ENCODE measurements around the gene ICOSLG. TPM values are rescaled to one million over a fixed set of nuclear protein-coding genes. Genes with fewer than 3 reads are reported as not detected.

Gene ICOSLG
- polyA plus RNA-seq, 3 donors from 2014 or later: not detected

DNA sequence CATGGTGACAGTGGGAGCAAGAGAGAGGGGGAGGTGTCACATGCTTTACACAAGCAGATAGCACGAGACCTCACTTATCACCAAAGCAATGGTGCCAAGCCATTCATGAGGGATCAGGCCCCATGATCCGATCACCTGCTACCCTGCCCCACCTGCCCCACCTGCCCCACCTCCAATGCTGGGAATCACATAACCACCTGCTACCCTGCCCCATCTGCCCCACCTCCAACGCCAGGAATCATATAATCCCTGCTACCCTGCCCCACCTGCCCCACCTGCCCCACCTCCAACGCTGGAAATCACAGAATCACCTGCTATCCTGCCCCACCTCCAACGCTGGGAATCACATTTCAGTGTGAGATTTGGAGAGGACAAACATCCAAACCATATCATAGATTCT lies 34.3 kb upstream of the ICOSLG start:
- peaks cover 0 to 8% (median 5%) of the 10 kb centered on the region in 3 donors for H3K27me3 Mint-ChIP-seq (ENCODE audit: low read depth in 3 of 3)
- DNase-seq: no peak

DNA sequence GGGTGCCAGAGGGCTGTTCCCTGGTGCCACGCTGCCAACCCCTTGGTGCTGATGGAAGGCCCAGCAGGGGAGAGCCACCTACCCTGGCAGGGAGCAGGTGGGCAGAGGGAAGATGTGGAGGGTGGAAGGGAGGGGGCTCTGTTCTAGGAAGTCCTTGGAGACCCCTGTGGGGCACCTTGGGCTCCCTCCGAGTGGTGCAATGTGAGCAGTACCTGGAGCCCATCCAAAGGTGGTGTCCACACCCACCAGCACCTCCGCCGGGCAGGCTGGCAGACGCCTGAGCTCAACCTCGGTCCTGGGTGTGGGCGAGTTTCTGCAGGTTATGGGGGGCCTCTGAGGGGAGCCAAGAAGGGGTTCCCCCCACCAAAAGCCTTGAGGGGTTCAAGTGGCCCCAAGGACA lies 32.3 kb upstream of the ICOSLG start:
- H3K4me1 Mint-ChIP-seq: no peaks in the 10 kb centered on the region
- peaks cover 0 to 3% (median 2%) of the 10 kb centered on the region in 3 donors for H3K27me3 Mint-ChIP-seq (ENCODE audit: low read depth in 3 of 3)
- no peak overlapping the region for H3K27ac Mint-ChIP-seq
- no peak for DNase-seq
- no peaks in the 10 kb centered on the region for H3K36me3 Mint-ChIP-seq
- no peak overlapping the region for H3K4me3 Mint-ChIP-seq
- H3K9me3 Mint-ChIP-seq: no peaks in the 10 kb centered on the region

More for the DNA sequence above, 34.3 kb upstream of the ICOSLG start:
- H3K9me3 Mint-ChIP-seq: no peaks in the 10 kb centered on the region
- no peak overlapping the region for H3K4me3 Mint-ChIP-seq
- H3K27ac Mint-ChIP-seq: no peak overlapping the region
- H3K36me3 Mint-ChIP-seq: no peaks in the 10 kb centered on the region
- no peaks in the 10 kb centered on the region for H3K4me1 Mint-ChIP-seq

DNA sequence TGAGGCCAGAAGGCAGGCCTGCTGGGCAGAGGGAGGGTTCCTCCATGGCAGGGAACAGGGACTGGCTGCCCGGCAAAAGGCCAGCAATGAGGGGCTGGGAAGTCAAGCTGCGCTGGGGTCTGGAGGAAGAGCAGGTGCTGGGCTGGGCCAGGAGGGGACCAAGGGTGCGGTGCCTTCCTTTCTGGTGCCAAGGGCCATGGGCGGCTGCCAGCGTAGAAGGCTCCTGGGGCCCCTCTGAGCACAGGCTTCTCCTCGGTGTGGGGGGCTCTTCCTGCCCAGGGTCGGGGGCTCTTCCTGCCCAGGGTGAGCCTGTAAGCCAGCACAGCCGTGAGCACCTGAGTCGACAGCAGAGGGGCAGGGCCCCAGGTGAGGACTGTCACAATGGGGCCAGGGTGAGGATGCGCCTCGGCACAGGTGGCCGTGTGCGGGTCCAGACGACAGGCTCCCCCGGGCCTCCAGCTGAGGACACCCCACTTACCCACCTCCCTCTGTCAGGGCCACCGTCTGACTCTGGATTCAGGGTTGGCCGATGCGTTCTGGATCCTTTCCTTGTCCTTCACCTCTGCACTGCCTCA lies 31.6 kb upstream of the ICOSLG start:
- H3K27me3 Mint-ChIP-seq (ENCODE audit: low read depth in 3 of 3): peaks cover 0 to 3% (median 2%) of the 10 kb centered on the region in 3 donors
- H3K4me3 Mint-ChIP-seq: no peak overlapping the region
- no peaks in the 10 kb centered on the region for H3K9me3 Mint-ChIP-seq
- H3K4me1 Mint-ChIP-seq: no peaks in the 10 kb centered on the region
- H3K36me3 Mint-ChIP-seq: no peaks in the 10 kb centered on the region
- H3K27ac Mint-ChIP-seq: no peak overlapping the region
- no peak for DNase-seq

DNA sequence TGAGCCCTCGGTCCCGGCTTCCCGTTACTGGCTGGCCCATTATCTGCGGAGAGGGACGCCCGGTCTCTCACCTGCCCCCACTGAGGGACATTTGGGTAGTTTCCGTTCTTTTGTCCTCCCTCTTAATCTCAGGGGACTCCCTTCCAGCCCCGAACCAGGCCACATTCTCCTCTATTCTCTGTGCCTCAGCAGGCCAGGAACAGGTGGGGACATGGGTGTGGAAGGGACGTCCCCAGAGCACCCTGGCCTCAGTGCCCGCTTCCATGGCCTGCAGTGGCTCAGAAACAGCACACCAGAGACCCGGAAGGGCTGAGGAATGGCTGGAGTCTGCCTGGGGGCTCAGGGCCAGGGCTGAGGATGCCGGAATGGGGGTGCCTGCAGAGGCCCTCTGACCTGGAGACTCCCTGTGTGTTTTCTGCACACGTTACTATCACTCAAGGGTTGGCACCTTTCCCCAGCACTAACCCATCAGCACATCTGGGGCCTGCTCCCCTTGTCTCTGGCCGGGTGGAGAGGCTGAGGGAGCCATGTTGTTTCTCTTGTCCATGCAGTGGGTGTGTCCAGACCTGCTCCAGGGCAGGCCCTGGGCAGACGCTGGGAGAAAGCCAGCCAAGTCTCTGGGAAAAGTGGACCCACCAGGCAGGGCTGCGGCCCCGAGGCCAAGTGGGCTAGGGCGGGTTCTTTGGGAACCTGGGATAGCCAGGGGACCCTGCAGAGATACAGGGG lies 31.0 kb upstream of the ICOSLG start:
- no peaks in the 10 kb centered on the region for H3K9me3 Mint-ChIP-seq
- no peaks in the 10 kb centered on the region for H3K4me1 Mint-ChIP-seq
- H3K27ac Mint-ChIP-seq: no peak overlapping the region
- no peak for DNase-seq
- no peaks in the 10 kb centered on the region for H3K36me3 Mint-ChIP-seq
- no peak overlapping the region for H3K4me3 Mint-ChIP-seq
- H3K27me3 Mint-ChIP-seq (ENCODE audit: low read depth in 3 of 3): peaks cover 0 to 2% (median 1%) of the 10 kb centered on the region in 3 donors

DNA sequence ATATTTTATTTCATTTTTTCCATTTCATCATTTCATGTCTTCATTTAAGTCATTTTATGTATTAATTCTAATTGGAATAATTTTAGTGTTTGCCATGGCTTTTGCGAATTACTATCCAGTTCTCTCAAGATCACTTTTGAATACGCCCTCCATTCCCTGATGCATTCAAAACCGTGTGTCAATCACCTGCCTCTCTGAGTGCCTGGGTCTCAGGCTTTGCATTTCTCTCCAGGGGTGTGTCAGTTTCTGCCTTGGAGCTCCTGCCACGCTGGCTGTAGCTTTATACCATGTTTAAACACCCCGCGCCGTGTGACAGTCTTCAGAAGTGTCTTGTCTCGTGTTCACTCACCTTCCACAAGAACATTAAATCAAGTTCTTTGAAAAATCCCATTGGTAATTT lies 28.3 kb upstream of the ICOSLG start:
- no peak overlapping the region for H3K4me3 Mint-ChIP-seq
- DNase-seq: no peak
- no peaks in the 10 kb centered on the region for H3K36me3 Mint-ChIP-seq
- H3K9me3 Mint-ChIP-seq: no peaks in the 10 kb centered on the region
- H3K27me3 Mint-ChIP-seq (ENCODE audit: low read depth in 3 of 3): peaks cover 0 to 2% (median 0%) of the 10 kb centered on the region in 3 donors
- H3K4me1 Mint-ChIP-seq: no peaks in the 10 kb centered on the region
- peak overlapping the region in 1 of 6 donors; percentile 16 for H3K27ac Mint-ChIP-seq

DNA sequence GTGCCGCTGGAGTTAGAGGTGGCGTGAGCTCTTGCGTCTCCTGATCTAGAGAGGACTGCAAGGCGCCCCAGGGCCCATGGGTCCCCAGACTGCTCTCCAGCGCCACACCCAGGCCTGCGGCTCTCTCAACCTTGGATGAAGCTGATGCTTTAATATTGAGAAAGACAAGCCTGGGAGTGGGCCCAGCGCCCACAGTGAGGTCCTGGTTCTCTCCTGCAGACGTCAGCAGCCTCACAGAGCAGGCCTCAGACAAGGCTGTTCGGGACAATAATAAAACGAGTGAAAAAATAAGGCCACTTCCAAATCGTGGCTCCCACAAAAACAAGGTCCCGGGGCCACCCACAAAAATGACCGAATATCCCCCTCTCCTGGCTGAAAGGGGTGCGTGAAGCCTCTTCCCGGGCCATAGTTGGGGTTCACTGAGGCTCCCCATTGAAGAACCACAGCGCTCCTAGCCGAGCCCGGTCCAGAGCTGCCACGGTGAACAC lies 27.0 kb upstream of the ICOSLG start:
- no peak overlapping the region for H3K27ac Mint-ChIP-seq
- no peak overlapping the region for H3K4me3 Mint-ChIP-seq
- no peaks in the 10 kb centered on the region for H3K36me3 Mint-ChIP-seq
- H3K9me3 Mint-ChIP-seq: no peaks in the 10 kb centered on the region
- peak in 1 of 3 donors; percentile 10 for DNase-seq
- no peaks in the 10 kb centered on the region for H3K4me1 Mint-ChIP-seq
- H3K27me3 Mint-ChIP-seq (ENCODE audit: low read depth in 3 of 3): peaks cover 0 to 2% (median 0%) of the 10 kb centered on the region in 3 donors

DNA sequence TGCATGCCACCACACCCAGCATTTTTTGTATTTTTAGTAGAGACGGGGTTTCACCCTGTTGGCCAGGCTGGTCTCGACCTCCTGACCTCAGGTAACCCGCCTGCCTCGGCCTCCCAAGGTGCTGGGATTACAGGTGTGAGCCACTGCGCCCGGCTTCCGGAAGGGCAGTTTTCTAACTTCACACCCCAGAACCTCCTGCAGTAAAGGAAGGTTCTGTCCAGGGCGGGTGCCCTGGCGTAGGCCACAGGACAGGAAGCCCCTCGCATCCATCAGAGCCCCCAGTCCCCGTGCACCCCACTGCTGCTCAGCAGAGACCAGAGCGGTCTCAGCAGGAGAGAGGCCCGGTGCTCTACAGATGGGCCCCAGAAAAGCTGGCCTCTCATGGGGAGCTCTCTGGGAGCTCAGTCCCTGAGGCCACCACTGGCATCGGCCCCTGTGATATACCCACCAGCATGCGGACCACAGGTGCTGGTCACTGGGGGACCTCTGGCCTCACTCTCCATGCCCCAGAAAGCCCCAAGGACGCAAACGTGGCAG lies 25.1 kb upstream of the ICOSLG start:
- H3K27me3 Mint-ChIP-seq (ENCODE audit: low read depth in 3 of 3): no peaks in the 10 kb centered on the region
- no peaks in the 10 kb centered on the region for H3K9me3 Mint-ChIP-seq
- H3K4me3 Mint-ChIP-seq: no peak overlapping the region
- no peak overlapping the region for H3K27ac Mint-ChIP-seq
- DNase-seq: no peak
- no peaks in the 10 kb centered on the region for H3K4me1 Mint-ChIP-seq
- H3K36me3 Mint-ChIP-seq: no peaks in the 10 kb centered on the region

DNA sequence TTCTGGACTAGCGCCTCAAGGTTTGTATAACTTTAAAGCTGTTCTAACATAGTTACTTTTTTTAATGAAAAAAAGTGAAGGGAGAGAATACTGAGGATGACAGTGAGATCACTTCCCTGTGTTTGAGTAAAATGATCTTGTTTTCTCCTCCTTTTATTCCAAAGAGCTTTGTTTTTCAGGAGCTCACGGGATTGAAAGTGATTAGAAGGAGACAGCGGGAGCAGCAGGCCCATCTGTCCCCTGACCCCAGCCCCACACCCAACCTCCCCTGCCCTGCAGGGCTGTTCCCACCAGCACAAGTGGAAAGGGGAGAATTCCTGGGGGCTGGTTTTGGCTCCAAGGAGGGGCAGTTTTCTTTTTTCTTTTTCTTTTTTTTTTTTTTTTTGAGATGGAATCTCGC lies 23.0 kb upstream of the ICOSLG start:
- Mint-ChIP-seq H3K9me3 (no peaks in the 10 kb centered on the region), H3K27me3 (ENCODE audit: low read depth in 3 of 3) (no peaks in the 10 kb centered on the region), H3K4me3 (no peak overlapping the region), H3K4me1 (no peaks in the 10 kb centered on the region), H3K36me3 (no peaks in the 10 kb centered on the region), H3K27ac (no peak overlapping the region)
- no peak for DNase-seq

DNA sequence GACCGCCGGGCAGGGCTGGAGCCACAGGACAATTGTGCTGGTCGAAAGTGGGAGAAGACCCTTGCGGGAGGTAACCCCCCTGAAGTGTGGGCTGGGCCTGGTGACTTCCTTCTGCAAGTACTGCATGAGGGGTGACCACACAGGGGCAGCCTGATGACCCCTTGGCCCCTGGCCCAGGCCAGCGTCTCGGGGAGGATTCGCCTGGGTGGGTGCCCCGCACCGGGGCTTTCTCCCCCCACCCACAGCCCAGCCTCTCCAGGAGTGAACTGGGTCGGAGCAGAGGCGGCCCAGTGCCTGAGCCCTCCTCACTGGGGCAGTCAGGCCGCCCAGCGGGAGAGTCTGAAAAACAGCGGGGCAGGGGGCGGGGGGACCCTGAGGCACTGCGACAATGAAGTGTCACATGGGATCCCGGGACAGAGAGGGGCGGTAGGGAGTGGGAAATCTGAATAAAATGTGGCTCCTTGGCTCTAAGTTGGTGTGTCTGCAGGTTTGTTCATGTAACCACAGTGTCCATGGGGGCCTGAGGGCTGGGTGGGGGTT lies 22.5 kb upstream of the ICOSLG start:
- H3K4me3 Mint-ChIP-seq: no peak overlapping the region

DNA sequence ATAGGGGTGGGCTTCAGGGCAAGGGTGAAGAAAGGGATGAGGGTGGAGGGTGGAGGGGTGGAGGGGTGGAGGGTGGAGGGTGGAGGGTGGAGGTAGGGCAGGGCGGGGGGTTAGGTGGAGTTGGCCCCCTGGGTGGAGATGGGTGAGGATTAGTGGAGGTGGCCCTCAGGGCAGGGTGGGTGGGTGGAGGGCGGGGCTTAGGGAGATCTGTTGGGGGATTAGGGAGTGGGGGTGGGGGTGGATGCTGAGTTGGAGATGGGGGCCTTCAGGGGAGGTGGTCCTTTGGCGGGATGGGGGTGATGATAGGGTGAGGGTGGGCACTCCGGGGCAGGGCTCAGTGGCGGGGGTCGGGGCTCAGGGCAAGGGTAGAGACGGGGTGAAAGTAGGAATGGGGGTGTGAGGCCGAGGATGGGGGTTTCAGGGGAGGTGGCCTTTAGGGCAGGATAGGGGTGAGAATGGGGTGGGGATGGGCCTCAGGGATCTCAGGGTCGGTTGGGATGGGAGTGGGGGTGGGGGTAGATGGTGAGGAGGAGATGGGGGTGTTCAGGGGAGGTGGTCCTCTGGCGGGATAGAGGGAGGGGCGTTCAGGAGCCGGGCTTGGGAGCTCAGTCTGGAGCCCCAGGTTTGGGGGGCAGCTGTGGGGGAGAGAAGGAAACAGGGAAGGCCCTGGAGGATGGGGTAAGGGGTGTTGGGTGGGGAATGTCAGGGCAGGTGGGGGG lies 21.8 kb upstream of the ICOSLG start:
- Mint-ChIP-seq H3K27ac (no peak overlapping the region), H3K9me3 (no peaks in the 10 kb centered on the region), H3K27me3 (ENCODE audit: low read depth in 3 of 3) (no peaks in the 10 kb centered on the region), H3K4me3 (no peak overlapping the region), H3K36me3 (no peaks in the 10 kb centered on the region), H3K4me1 (no peaks in the 10 kb centered on the region)
- DNase-seq: no peak

More for the DNA sequence above, 22.5 kb upstream of the ICOSLG start:
- Mint-ChIP-seq H3K27me3 (ENCODE audit: low read depth in 3 of 3) (no peaks in the 10 kb centered on the region), H3K9me3 (no peaks in the 10 kb centered on the region), H3K27ac (no peak overlapping the region), H3K36me3 (no peaks in the 10 kb centered on the region), H3K4me1 (no peaks in the 10 kb centered on the region)
- no peak for DNase-seq

DNA sequence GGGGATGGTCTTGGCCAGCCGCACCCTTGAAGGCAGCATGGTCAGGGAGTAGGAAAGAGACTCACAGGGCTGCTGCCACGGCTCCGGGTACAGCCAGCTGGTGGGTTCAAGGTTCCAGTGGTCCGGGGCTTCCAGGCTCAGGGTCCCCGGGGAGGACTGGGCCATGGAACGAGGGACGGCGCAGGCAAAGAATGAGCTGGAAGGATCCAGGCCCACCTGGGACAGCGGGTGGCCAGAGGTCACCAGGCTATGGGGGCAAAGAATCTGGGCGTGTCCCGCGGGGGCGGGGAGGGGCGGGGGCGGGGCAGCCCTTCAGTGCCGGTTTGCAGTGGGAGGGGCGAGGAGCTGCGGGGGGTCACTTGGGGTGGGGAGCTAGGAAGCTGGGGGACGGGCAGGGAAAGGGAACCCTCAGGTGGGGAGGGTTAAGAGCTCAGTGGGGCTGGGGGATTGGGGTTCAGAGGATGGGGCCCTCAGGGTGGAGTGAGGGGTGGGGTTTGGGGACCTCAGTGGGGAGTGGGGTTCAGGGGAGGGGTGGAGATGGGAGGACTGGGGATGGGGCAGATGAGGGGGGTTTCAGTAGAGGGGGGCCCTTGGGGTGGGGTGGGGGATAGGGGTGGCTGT lies 21.0 kb upstream of the ICOSLG start, which contains the start of gene DNMT3L:
TSS of gene DNMT3L (minus strand) at position 223 of the 621 bp plus-strand sequence. CDS start 638 bp downstream, outside the sequence.
- Mint-ChIP-seq H3K36me3 (no peaks in the 10 kb centered on the region), H3K4me3 (no peak within 1 kb of the TSS), H3K27me3 (ENCODE audit: low read depth in 3 of 3) (no peaks in the 10 kb centered on the region), H3K4me1 (no peaks in the 10 kb centered on the region), H3K27ac (no peak within 1 kb of the TSS), H3K9me3 (no peaks in the 10 kb centered on the region)
- DNase-seq: no peak

DNA sequence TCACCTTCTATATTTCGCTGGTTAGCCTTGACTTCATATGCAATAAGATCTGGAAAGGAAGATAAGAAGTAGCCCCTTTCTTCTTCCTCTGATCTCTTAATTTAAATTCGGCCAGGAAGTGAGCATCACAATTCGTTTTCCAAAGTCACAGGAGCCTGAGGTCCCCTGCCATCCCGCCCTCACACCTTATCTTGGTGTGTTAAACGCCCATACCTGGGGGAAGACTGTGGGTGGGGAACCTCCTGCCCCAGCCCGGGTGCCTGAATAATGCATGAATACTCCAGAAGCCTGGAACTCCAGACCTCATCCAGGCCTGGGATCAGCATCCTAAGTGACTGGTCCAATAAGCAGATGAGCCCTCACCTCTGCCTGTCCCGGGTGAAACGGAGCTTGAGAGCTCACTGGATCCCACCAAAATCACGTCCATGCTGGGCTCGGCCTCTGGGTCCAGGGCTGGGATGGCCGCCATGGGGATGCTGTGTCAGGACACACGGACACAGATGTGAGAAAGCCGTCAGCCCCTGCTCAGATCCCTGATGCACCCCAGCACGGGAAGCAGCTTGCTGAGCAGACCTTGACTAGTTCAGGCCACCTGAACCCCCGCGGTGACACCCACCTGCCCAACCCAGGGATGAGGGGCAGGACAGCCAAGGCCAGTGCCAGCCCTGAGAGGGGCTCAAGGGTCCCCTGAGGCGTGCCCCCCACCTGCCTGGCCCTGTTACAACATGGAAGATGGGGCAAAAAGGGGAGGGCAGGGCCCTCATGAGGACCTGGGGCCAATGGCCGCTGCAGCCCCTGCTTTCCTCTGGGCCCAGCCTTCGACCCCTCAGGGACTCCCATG lies 20.3 kb upstream of the ICOSLG start:
- H3K27me3 Mint-ChIP-seq (ENCODE audit: low read depth in 3 of 3): no peaks in the 10 kb centered on the region
- H3K36me3 Mint-ChIP-seq: no peaks in the 10 kb centered on the region
- no peaks in the 10 kb centered on the region for H3K9me3 Mint-ChIP-seq
- no peak overlapping the region for H3K4me3 Mint-ChIP-seq
- DNase-seq: no peak
- H3K4me1 Mint-ChIP-seq: no peaks in the 10 kb centered on the region
- no peak overlapping the region for H3K27ac Mint-ChIP-seq

DNA sequence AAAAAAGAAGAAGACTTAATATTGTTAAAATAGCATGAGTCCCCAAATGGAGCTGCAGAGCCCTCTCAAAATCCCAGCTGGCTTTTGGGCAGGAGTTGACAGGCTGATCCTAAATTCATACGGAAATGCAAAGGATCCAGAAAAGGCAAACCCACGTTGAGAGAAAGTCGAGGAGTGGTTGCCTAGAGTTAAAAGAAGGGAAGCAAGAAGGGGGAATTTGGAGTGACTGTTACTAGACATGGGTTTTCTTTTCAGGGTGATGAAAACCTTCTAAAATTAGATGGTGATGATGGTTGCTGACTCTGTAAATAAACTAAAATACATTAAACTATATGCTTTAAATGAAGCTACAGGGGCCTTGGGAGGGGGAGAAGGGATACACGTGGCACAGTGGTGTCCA lies 19.3 kb upstream of the ICOSLG start:
- Mint-ChIP-seq H3K27me3 (ENCODE audit: low read depth in 3 of 3) (no peaks in the 10 kb centered on the region), H3K4me1 (no peaks in the 10 kb centered on the region), H3K27ac (no peak overlapping the region), H3K4me3 (no peak overlapping the region), H3K36me3 (no peaks in the 10 kb centered on the region), H3K9me3 (no peaks in the 10 kb centered on the region)
- no peak for DNase-seq

Data from immature natural killer cell (primary cell).